SK-N-SH (cell line): ENCODE measurements around the gene TXNDC9. TPM values are rescaled to one million over a fixed set of nuclear protein-coding genes. Genes with fewer than 3 reads are reported as not detected.

ENCODE experiments used
- CTCF ChIA-PET: fragments of 300-600, 350-600 bp; formaldehyde crosslinking; extraction: SDS; loops from one replicate; lab custom pipeline; 2021; lab: Yijun Ruan, JAX
- POLR2A ChIA-PET: fragments of 350-600 bp; sonication (Branson Sonifier 250); formaldehyde crosslinking; extraction: SDS; loops from one replicate; lab custom pipeline; 2020; ENCODE audit warnings: antibody characterized with exemption, inconsistent platforms; lab: Yijun Ruan, JAX
- DNase-seq: peaks from one replicate; pipeline ENCODE4 v3.0.0; 2012
- H2AFZ ChIP-seq: fragments of 200-600 bp; sonication (generic); 2 replicates; pipeline ENCODE4 v1.8.1; 2016; ENCODE audit warnings: antibody characterized with exemption, mild to moderate bottlenecking, low read depth
- H3F3A ChIP-seq: fragments of 200-600 bp; sonication (generic); replicated peaks from 2 replicates; pipeline ENCODE3; 2016; ENCODE audit warnings: antibody characterized with exemption, mild to moderate bottlenecking; ENCODE audit not compliant: insufficient read depth
- H3K27ac ChIP-seq, 2 experiments: fragments of 200-500 bp in 1 of 2; fragments of 200-600 bp in 1 of 2; sonication (Bioruptor generic) in 1 of 2; sonication (generic), shearing (Covaris generic) in 1 of 2; 2 replicates each; pipeline versions ENCODE4 v1.5.1 to v1.6.1; 2014 to 2016; ENCODE audit warnings: low read depth in 2 of 2, inconsistent platforms in 1 of 2, low read length in 1 of 2, mild to moderate bottlenecking in 1 of 2, mixed read lengths in 1 of 2
- H3K27me3 ChIP-seq: fragments of 200-600 bp; sonication (generic), shearing (Covaris generic); 2 replicates; pipeline ENCODE4 v1.6.1; 2016; ENCODE audit warnings: mixed run types; ENCODE audit not compliant: insufficient read depth
- H3K36me3 ChIP-seq, 2 experiments: fragments of 200-500 bp in 1 of 2; fragments of 200-600 bp in 1 of 2; sonication (Bioruptor generic) in 1 of 2; sonication (generic) in 1 of 2; replicated peaks in 1 of 2; 2 replicates each; pipeline versions ENCODE3 to v1.5.1; 2014 to 2016; ENCODE audit warnings: low read length in 1 of 2, mild to moderate bottlenecking in 1 of 2; ENCODE audit not compliant: insufficient read depth in 2 of 2, control insufficient read depth in 1 of 2
- H3K4me1 ChIP-seq, 2 experiments: fragments of 200-500 bp in 1 of 2; fragments of 200-600 bp in 1 of 2; sonication (Bioruptor generic) in 1 of 2; sonication (generic), shearing (Covaris generic) in 1 of 2; 2 replicates each; pipeline versions ENCODE4 v1.5.1 to v1.6.1; 2014 to 2016; ENCODE audit warnings: low read depth in 1 of 2, low read length in 1 of 2, mixed run types in 1 of 2; ENCODE audit not compliant: insufficient read depth in 2 of 2, control insufficient read depth in 1 of 2
- H3K4me2 ChIP-seq: fragments of 200-600 bp; sonication (generic), shearing (Covaris generic); 2 replicates; pipeline ENCODE4 v1.6.1; 2017; ENCODE audit warnings: mixed run types
- H3K4me3 ChIP-seq, 2 experiments: fragments of 200-500 bp in 1 of 2; fragments of 200-600 bp in 1 of 2; sonication (Bioruptor generic) in 1 of 2; sonication (generic), shearing (Covaris generic) in 1 of 2; 2 replicates each; pipeline versions ENCODE4 v1.5.1 to v1.8.1; 2014 to 2016; ENCODE audit warnings: low read depth in 2 of 2, inconsistent platforms in 1 of 2, low read length in 1 of 2, mild to moderate bottlenecking in 1 of 2, mixed read lengths in 1 of 2, moderate library complexity in 1 of 2
- H3K79me2 ChIP-seq: fragments of 200-600 bp; sonication (generic); 2 replicates; pipeline ENCODE4 v1.8.1; 2017; ENCODE audit warnings: mild to moderate bottlenecking; ENCODE audit not compliant: insufficient read depth
- H3K9ac ChIP-seq: fragments of 200-600 bp; sonication (generic); 2 replicates; pipeline ENCODE4 v1.6.1; 2017; ENCODE audit warnings: mixed run types
- H3K9me2 ChIP-seq: fragments of 200-600 bp; sonication (generic); 2 replicates; pipeline ENCODE4 v1.6.1; 2017; ENCODE audit warnings: mixed run types
- H3K9me3 ChIP-seq: fragments of 200-600 bp; sonication (generic); 2 replicates; pipeline ENCODE4 v1.6.1; 2017; ENCODE audit warnings: mixed run types, mild to moderate bottlenecking, moderate library complexity
- H4K20me1 ChIP-seq: fragments of 200-600 bp; sonication (generic); 2 replicates; pipeline ENCODE4 v1.6.1; 2017; ENCODE audit warnings: mild to moderate bottlenecking, mixed run types; ENCODE audit not compliant: insufficient read depth
- EZH2phosphoT487 ChIP-seq: fragments of 200-600 bp; sonication (generic); IDR thresholded peaks from 2 replicates; pipeline ENCODE4 v1.6.1; 2017; ENCODE audit warnings: low read depth, mixed run types, mild to moderate bottlenecking, antibody characterized with exemption, moderate library complexity, borderline replicate concordance
- FOXM1 ChIP-seq: IDR thresholded peaks from 2 replicates; pipeline ENCODE4 v1.4.0; 2012; ENCODE audit warnings: low read depth, mild to moderate bottlenecking
- GABPA ChIP-seq: IDR thresholded peaks from 2 replicates; pipeline ENCODE4 v1.4.0; 2012; ENCODE audit warnings: low read depth, mild to moderate bottlenecking
- NRF1 ChIP-seq: IDR thresholded peaks from 2 replicates; pipeline ENCODE4 v1.6.1; 2012; ENCODE audit warnings: low read depth, mild to moderate bottlenecking, low read length
- RCOR1 ChIP-seq: fragments of 150-350 bp; IDR thresholded peaks from 2 replicates; pipeline ENCODE4 v1.6.1; 2017; ENCODE audit warnings: antibody characterized with exemption, low read length
- SMC3 ChIP-seq: IDR thresholded peaks from 2 replicates; pipeline ENCODE4 v1.6.1; 2012; ENCODE audit warnings: low read depth, low read length, improper control_type of control experiment
- TAF1 ChIP-seq: IDR thresholded peaks from 2 replicates; pipeline ENCODE4 v1.6.1; 2012; ENCODE audit warnings: low read depth, mild to moderate bottlenecking, low read length, moderate library complexity, borderline replicate concordance
- WGBS: methylation state at CpG from one replicate; pipeline ENCODE4 v1.1.6; 2017; ENCODE audit warnings: low lambda C conversion rate; 5-methylcytosine and 5-hydroxymethylcytosine counted together
- polyA plus RNA-seq, 3 experiments: library from polyadenylated mRNA; depleted of rRNA; stranded (reverse); fragments of >200 nt; gene quantifications; 2 replicates each; pipeline ENCODE4 v1.2.3, GENCODE V29; 2012
- TF ChIP-seq, protein P1 (sequence below): fragments of 200-600 bp; sonication (generic); IDR thresholded peaks from 2 replicates; pipeline ENCODE4 v1.6.1; 2017; ENCODE audit warnings: antibody characterized with exemption, mild to moderate bottlenecking, moderate library complexity
- TF ChIP-seq, protein P2 (sequence below): fragments of 150-350 bp; IDR thresholded peaks from 2 replicates; pipeline ENCODE4 v1.6.1; 2016; ENCODE audit warnings: mild to moderate bottlenecking, low read depth, low read length
- TF ChIP-seq, protein P3 (sequence below): IDR thresholded peaks from 2 replicates; pipeline ENCODE4; 2012
- TF ChIP-seq, protein P4 (sequence below): IDR thresholded peaks from 2 replicates; pipeline ENCODE4 v1.4.0; 2012; ENCODE audit warnings: low read depth, borderline replicate concordance
- TF ChIP-seq, protein P5 (sequence below): IDR thresholded peaks from 2 replicates; pipeline ENCODE4 v1.4.0; 2012; ENCODE audit warnings: low read depth

TXNDC9 gene
- polyA plus RNA-seq, 1 of the 3 experiments (the other 2 are of a cell fraction), result 19.1 TPM

DNA sequence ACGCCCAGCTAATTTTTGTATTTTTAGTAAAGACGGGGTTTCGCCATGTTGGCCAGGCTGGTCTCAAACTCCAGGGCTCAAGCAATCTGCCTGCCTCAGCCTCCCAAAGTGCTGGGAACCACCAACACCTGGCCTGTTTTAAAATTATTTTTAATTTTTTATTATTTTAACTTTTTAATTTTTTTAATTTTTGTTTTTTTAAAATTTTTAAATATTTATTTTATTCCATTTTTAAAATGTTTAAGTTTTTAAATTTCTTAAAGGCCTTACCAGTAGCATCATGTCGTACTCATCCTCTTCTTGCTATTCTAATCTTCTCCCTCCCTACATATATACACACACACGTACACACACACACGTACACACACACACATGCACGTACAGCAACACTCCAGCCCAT is 36.6 kb downstream of the TXNDC9 start (continued):
- TF ChIP-seq, protein P1, sequence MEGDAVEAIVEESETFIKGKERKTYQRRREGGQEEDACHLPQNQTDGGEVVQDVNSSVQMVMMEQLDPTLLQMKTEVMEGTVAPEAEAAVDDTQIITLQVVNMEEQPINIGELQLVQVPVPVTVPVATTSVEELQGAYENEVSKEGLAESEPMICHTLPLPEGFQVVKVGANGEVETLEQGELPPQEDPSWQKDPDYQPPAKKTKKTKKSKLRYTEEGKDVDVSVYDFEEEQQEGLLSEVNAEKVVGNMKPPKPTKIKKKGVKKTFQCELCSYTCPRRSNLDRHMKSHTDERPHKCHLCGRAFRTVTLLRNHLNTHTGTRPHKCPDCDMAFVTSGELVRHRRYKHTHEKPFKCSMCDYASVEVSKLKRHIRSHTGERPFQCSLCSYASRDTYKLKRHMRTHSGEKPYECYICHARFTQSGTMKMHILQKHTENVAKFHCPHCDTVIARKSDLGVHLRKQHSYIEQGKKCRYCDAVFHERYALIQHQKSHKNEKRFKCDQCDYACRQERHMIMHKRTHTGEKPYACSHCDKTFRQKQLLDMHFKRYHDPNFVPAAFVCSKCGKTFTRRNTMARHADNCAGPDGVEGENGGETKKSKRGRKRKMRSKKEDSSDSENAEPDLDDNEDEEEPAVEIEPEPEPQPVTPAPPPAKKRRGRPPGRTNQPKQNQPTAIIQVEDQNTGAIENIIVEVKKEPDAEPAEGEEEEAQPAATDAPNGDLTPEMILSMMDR, result no peak
- TF ChIP-seq NRF1 (no peak), SMC3 (no peak), FOXM1 (no peak)

DNA sequence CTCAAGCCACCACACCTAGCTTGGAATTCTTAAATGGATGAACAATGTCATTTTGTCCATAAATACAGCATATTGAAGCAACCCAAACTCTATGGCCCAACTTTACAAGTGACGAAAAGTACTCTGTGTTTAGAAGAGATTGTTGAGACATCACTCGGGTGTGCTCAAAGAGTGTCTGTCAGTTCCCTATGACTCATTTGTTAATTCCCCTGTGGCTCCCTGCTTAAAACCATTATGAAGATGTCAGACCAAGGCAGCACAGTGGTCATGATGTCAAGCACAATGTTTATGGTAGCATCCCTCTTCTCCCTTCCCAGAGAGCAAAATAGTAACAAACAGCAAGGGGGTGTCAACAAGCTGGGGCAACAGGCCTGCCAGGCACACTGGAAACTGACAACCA is 38.1 kb downstream of the TXNDC9 start:
- no peak overlapping the region for H3K9ac ChIP-seq
- no peaks in the 10 kb centered on the region for H4K20me1 ChIP-seq
- WGBS, result 90% methylated on average over 2 of the region's 2 CpGs
- no peaks in the 10 kb centered on the region for H3K9me2 ChIP-seq
- H3K4me1 ChIP-seq, result no peaks in the 10 kb centered on the region
- H3K27ac ChIP-seq, result no peak overlapping the region
- H3K36me3 ChIP-seq, result no peaks in the 10 kb centered on the region
- no peak for DNase-seq
- TF ChIP-seq GABPA (no peak), TAF1 (no peak), FOXM1 (no peak), EZH2phosphoT487 (no peak), SMC3 (no peak), RCOR1 (no peak)
- TF ChIP-seq, protein P2, sequence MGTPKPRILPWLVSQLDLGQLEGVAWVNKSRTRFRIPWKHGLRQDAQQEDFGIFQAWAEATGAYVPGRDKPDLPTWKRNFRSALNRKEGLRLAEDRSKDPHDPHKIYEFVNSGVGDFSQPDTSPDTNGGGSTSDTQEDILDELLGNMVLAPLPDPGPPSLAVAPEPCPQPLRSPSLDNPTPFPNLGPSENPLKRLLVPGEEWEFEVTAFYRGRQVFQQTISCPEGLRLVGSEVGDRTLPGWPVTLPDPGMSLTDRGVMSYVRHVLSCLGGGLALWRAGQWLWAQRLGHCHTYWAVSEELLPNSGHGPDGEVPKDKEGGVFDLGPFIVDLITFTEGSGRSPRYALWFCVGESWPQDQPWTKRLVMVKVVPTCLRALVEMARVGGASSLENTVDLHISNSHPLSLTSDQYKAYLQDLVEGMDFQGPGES, result no peak
- TF ChIP-seq, protein P3, sequence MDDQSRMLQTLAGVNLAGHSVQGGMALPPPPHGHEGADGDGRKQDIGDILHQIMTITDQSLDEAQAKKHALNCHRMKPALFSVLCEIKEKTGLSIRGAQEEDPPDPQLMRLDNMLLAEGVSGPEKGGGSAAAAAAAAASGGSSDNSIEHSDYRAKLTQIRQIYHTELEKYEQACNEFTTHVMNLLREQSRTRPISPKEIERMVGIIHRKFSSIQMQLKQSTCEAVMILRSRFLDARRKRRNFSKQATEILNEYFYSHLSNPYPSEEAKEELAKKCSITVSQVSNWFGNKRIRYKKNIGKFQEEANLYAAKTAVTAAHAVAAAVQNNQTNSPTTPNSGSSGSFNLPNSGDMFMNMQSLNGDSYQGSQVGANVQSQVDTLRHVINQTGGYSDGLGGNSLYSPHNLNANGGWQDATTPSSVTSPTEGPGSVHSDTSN, result no peak
- TF ChIP-seq, protein P4, sequence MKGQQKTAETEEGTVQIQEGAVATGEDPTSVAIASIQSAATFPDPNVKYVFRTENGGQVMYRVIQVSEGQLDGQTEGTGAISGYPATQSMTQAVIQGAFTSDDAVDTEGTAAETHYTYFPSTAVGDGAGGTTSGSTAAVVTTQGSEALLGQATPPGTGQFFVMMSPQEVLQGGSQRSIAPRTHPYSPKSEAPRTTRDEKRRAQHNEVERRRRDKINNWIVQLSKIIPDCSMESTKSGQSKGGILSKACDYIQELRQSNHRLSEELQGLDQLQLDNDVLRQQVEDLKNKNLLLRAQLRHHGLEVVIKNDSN, result no peak
- TF ChIP-seq, protein P5, sequence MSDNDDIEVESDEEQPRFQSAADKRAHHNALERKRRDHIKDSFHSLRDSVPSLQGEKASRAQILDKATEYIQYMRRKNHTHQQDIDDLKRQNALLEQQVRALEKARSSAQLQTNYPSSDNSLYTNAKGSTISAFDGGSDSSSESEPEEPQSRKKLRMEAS, result no peak
- H3K79me2 ChIP-seq, result no peaks in the 10 kb centered on the region
- no peaks in the 10 kb centered on the region for H3K9me3 ChIP-seq
- POLR2A ChIA-PET, result no interaction called here
- H3K4me3 ChIP-seq, result no peak overlapping the region
- H3F3A ChIP-seq, result no peaks in the 10 kb centered on the region
- CTCF ChIA-PET, result interaction anchor here (1.3 kb wide), 1 partner anchor 15 kb away, joined by 3 read pairs; no protein-coding TSS in a partner anchor
- H2AFZ ChIP-seq, result no peak overlapping the region
- H3K4me2 ChIP-seq, result no peak overlapping the region
- no peaks in the 10 kb centered on the region for H3K27me3 ChIP-seq
